Activated naive CD4-positive, alpha-beta T cell treated with anti-CD3 and anti-CD28 coated beads, Interleukin-2, amount 50 U/mL, for 72 hours (primary cell): ENCODE results near the gene PPP1R14D. TPM values are rescaled to one million over a fixed set of nuclear protein-coding genes. Genes with fewer than 3 reads are reported as not detected.

ENCODE experiments used
- ATAC-seq, 2 donors: fragments of 150-1000 bp; cut with Tn5 transposase; 2 replicates each; pipeline ENCODE4 v1.10.0; 2021; ENCODE audit warnings: mild to moderate bottlenecking in 2 of 2, moderate library complexity in 2 of 2
- DNase-seq, 2 donors: peaks; one replicate each; pipeline ENCODE4 v3.0.0; 2021 to 2022; ENCODE audit warnings: low spot score in 2 of 2
- H3K27ac Mint-ChIP-seq, 2 donors: one replicate each; pipeline ENCODE4 v1.8.0; 2022; ENCODE audit warnings: mild to moderate bottlenecking in 2 of 2, mixed read lengths in 2 of 2
- H3K36me3 Mint-ChIP-seq, 2 donors: one replicate each; pipeline ENCODE4 v1.8.0; 2022; ENCODE audit warnings: mixed read lengths in 2 of 2
- H3K9me3 Mint-ChIP-seq, 2 donors: one replicate each; pipeline ENCODE4 v1.8.0; 2022; ENCODE audit warnings: mixed read lengths in 2 of 2
- total RNA-seq, 2 donors: library from RNA; stranded (reverse); gene quantifications; one replicate each; pipeline ENCODE4 v1.2.3, GENCODE V29; 2022

The PPP1R14D gene
- total RNA-seq, 2 donors from 2014 or later: not detected

DNA sequence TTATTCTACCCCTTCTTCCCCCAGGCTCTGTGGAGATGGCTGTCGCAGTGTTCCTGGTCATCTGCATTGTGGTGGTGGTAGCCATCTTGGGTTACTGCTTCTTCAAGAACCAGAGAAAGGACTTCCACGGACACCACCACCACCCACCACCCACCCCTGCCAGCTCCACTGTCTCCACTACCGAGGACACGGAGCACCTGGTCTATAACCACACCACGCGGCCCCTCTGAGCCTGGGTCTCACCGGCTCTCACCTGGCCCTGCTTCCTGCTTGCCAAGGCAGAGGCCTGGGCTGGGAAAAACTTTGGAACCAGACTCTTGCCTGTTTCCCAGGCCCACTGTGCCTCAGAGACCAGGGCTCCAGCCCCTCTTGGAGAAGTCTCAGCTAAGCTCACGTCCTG lies 28.2 kb upstream of the PPP1R14D start:
- no peak for ATAC-seq
- H3K9me3 Mint-ChIP-seq: no peaks in the 10 kb centered on the region
- no peaks in the 10 kb centered on the region for H3K36me3 Mint-ChIP-seq
- no peak overlapping the region for H3K27ac Mint-ChIP-seq
- DNase-seq: no peak

DNA sequence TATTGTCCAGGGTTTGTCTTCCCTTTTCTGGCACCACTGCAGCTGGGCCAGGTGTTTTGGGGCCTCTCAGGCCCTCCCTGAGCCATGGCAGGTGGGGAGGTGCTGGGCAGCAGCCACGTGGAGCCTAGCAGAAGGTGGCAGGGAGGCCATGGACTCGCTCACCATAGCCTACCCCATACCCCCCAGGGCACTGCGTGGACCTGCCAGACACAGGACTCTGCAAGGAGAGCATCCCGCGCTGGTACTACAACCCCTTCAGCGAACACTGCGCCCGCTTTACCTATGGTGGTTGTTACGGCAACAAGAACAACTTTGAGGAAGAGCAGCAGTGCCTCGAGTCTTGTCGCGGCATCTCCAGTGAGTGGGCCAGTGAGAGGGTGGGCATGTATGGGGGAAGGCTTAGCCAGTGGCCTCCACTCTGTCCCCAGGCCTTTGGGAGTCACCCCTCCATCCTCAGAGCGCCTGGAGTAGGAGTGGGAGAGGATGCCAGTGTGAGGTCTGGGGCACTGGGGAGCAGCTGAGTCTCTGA lies 27.3 kb upstream of the PPP1R14D start:
- no peaks in the 10 kb centered on the region for H3K9me3 Mint-ChIP-seq

DNA sequence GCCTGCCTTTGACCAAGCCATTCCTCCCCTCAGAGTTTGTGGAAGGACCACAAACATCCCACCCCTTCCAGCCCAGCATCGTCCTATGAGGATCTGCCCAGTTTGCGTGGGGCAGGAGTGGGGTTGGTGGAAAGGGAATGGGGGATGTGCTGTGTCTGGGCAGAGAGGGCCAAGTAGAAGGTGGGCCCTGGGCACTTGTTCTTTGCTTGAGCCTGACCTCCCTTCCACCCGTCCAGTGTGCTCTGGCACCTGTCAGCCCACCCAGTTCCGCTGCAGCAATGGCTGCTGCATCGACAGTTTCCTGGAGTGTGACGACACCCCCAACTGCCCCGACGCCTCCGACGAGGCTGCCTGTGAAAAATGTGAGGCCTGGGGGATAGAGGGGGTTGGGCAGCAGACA lies 25.7 kb upstream of the PPP1R14D start:
- Mint-ChIP-seq H3K27ac (no peak overlapping the region), H3K36me3 (no peaks in the 10 kb centered on the region), H3K9me3 (no peaks in the 10 kb centered on the region)
- no peak for DNase-seq
- no peak for ATAC-seq

More for the DNA sequence above, 27.3 kb upstream of the PPP1R14D start:
- no peak for DNase-seq
- no peaks in the 10 kb centered on the region for H3K36me3 Mint-ChIP-seq
- no peak for ATAC-seq
- H3K27ac Mint-ChIP-seq: no peak overlapping the region

DNA sequence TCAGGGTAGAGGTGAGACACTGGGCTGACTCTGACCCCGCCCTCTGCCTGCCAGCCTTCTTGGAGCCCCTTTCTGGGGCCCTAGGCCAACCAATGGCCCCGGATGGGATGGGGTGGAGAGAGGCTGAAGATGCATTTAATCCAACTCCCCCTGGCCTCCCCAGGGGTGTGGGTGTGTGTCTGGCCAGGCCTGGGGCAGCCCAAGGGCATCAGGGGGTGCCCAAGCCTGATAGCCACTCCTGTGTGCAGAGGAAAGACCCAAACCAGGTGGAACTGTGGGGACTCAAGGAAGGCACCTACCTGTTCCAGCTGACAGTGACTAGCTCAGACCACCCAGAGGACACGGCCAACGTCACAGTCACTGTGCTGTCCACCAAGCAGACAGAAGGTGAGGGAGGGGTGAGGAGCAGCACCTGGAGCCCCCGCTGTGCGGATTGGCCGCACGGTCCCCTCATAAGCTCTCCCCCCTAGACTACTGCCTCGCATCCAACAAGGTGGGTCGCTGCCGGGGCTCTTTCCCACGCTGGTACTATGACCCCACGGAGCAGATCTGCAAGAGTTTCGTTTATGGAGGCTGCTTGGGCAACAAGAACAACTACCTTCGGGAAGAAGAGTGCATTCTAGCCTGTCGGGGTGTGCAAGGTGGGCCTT lies 24.9 kb upstream of the PPP1R14D start:
- Mint-ChIP-seq H3K9me3 (no peaks in the 10 kb centered on the region), H3K36me3 (no peaks in the 10 kb centered on the region), H3K27ac (no peak overlapping the region)
- DNase-seq: no peak
- ATAC-seq: no peak

DNA sequence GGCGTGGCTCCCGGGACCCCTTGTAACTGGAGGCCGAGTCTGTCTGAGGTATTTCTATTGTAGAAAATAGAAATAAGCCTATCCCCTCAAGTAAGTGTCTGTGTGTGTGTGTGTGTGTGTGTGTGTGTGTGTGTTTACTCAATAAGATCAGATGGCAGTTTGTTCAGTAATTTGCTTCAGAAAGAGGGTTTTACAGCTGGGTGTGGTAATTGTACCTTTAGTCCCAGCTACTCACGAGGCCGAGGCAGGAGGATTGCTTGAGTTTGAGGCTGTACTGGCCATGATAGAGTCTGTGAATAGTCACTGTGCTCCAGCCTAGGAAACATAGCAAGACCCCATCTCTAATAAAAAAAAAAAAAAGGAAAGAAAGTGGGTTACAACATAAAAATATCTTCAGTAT lies 24.0 kb upstream of the PPP1R14D start:
- DNase-seq: no peak
- Mint-ChIP-seq H3K36me3 (no peaks in the 10 kb centered on the region), H3K27ac (no peak overlapping the region), H3K9me3 (no peaks in the 10 kb centered on the region)
- ATAC-seq: no peak

DNA sequence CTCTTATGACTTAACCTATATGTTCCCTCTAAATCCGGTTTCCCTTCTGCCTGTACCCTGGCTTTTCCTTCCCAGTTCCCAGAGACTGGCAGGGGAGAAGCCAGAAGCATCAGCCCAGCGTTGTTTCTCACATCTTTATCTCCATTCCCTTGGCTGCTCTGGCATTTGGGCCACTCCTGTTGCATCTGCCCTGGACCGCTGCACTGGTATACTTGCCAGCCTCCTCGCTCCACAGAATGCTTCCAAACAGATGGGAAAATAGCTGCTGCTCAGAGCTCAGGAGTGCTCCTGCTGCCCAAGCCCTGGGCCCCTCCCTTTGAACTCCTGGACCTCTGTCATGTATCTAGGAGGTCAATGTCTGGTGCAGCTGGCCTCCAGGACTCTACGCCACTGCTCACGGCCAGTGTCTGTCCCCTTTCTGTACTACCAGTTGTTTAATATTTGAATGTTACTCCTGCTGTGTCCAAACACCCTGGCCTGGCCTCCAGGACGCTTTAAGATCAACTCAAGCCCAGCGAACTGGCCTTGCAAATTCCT lies 22.1 kb upstream of the PPP1R14D start:
- Mint-ChIP-seq H3K36me3 (no peaks in the 10 kb centered on the region), H3K27ac (no peak overlapping the region), H3K9me3 (no peaks in the 10 kb centered on the region)
- DNase-seq (no peak), ATAC-seq (no peak)

DNA sequence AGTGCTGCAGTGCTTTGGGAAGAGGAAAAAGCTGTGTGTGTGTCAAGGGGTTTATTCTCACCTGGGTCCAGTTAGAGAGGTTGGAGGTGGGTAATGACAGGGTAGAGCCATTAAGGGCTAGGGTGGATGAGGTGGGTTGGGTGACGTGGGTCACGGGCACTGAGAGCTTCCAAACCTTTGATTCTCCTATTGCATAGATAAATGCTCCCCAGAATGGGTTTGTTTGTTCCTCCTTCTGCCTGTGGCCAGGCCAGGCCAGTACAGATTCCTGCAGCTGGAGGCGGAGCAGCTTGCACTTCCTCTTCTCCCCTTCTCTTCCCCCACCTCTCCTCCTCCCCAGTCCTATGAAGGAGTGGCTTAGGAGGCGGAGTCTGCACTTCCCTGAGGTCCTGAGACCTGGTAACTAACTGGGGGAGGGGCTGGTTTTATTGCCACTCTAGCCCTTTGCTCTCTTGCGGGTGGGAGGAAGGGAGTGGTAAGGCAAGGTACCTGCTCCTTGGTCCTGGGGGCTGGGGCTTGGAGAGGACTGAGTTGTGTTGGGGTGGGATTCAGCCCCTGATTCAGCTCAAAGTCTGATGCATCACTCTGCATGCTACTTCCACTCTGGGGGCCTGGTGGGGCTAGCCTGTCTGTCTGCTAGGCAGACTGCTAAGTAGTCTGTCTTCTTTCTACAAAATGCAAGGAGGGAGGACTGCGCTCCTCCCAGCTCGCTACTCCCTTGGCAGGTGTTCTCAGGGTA lies 18.9 kb upstream of the PPP1R14D start:
- ATAC-seq (no peak), DNase-seq (no peak)
- H3K9me3 Mint-ChIP-seq: no peaks in the 10 kb centered on the region
- H3K27ac Mint-ChIP-seq: no peak overlapping the region
- H3K36me3 Mint-ChIP-seq: peaks cover 4 to 5% of the 10 kb centered on the region in 2 donors

DNA sequence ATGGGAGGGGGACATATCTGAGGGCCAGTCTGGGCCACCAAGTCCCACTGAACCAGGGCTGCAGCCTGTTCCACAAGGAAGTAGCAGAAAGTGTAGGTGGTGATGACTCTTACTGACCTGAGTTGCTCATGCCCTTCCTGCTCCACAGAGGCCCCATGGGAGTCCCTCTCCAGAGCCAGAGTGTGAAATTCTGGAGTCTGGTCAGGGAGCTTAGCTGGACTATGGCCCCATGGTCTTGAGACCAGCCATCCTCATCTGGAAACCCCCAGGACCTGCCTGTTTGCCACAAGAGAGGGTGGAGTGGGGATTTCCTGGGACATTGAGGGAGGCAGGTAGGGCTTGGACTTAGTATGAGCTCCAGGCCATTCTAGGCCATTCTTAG lies 18.3 kb upstream of the PPP1R14D start:
- ATAC-seq: no peak
- DNase-seq: no peak
- no peaks in the 10 kb centered on the region for H3K9me3 Mint-ChIP-seq
- no peak overlapping the region for H3K27ac Mint-ChIP-seq
- peaks cover 4 to 5% of the 10 kb centered on the region in 2 donors for H3K36me3 Mint-ChIP-seq

DNA sequence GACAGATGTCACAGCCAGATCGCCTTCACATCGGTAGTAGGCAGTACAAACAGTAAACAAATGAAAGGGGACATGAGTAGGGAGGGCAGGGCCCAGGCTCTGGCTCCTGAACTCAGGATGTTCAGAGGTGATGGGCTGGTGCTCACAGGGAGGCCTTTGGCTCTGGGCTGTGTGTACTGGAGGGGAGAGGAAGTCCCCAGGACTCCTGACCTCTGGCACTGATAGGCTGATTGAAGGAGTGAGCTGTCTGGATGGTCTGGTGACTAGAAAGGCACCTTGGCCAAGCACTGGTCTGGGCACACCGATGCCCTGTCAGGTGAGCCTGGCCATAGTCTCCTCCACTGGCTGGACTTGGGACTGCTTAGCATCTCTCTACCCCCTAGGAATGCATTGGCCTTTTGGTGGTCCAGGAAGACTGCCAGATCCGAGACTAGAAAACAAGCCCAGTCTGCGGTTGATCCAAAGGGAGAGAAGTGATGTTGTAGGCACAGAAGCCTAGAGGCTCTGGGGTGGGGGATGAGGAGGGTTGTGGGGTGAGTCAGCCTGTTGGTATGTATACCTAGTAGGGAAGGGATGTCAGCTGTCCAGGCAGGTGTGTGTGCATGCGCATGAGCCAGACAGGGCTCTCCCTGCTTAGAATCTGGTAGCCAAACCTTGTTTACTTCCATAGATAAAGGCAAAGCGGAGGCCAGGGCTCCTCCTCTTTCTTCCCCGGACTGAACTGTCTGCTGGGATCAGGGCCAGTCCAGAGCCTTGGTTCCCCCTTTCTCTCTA lies 17.2 kb upstream of the PPP1R14D start:
- ATAC-seq (no peak), DNase-seq (no peak)
- Mint-ChIP-seq H3K9me3 (no peaks in the 10 kb centered on the region), H3K36me3 (peaks cover 4 to 5% of the 10 kb centered on the region in 2 donors), H3K27ac (no peak overlapping the region)

DNA sequence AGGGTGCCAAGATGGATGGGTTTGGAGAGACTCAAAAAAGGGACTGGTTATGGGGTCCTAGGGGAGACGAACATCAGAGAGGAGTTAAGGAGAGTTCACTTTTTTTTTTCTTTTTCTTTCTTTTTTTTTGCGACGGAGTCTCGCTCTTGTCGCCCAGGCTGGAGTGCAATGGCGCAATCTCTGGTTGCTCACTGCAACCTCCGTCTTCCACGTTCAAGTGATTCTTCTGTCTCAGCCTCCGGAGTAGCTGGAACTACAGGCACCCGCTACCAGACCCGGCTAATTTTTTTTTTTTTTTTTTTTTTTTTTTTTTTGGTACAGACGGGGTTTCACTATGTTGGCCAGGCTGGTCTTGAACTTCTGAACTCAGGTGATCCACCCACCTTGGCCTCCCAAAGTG lies 16.5 kb upstream of the PPP1R14D start:
- Mint-ChIP-seq H3K36me3 (peaks cover 4 to 5% of the 10 kb centered on the region in 2 donors), H3K27ac (peak overlapping the region in 1 of 2 donors; percentile 77), H3K9me3 (no peaks in the 10 kb centered on the region)
- DNase-seq (no peak), ATAC-seq (no peak)

DNA sequence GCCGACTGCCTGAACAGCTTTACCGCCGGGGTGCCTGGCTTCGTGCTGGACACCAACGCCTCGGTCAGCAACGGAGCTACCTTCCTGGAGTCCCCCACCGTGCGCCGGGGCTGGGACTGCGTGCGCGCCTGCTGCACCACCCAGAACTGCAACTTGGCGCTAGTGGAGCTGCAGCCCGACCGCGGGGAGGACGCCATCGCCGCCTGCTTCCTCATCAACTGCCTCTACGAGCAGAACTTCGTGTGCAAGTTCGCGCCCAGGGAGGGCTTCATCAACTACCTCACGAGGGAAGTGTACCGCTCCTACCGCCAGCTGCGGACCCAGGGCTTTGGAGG lies 16.2 kb upstream of the PPP1R14D start:
- ATAC-seq (peak; percentile 33 to 52), DNase-seq (peak in 1 of 2 donors; percentile 50)
- no peaks in the 10 kb centered on the region for H3K9me3 Mint-ChIP-seq
- H3K36me3 Mint-ChIP-seq: peaks cover 4 to 5% of the 10 kb centered on the region in 2 donors
- H3K27ac Mint-ChIP-seq: peak overlapping the region in 1 of 2 donors; percentile 77

DNA sequence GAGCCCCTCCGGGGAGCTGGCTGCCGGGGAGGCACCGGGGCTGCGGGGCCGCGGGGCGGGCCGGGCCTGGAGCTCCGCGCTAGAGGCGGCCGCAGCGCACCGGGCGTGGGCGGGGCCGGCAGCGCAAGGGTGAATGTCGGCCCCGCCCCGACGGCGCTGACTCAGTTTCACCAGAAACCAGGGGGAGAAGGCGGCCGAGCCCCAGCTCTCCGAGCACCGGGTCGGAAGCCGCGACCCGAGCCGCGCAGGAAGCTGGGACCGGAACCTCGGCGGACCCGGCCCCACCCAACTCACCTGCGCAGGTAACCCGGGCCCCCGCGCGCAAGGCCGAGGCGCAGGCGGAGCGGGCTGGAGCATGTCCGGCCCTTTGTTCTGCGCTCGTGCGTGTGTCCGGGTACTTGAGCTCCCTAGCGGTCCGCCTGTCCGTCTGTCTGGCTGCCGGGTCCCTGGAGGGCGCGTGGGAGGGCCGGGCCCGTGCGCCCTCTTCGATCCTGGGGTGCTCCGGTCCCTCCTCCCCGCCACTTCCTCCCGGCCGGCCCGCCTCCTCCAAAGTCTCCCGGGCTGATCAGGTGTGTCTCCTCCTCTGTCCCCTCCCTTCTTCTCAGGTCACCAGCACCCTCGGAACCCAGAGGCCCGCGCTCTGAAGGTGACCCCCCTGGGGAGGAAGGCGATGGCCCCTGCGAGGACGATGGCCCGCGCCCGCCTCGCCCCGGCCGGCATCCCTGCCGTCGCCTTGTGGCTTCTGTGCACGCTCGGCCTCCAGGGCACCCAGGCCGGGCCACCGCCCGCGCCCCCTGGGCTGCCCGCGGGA lies 15.6 kb upstream of the PPP1R14D start, which contains the start of gene SPINT1:
TSS of gene SPINT1 (plus strand) at position 164 of the 811 bp plus-strand sequence. CDS start at position 671, 507 bp downstream.
- Mint-ChIP-seq H3K9me3 (no peaks in the 10 kb centered on the region), H3K27ac (peak within 1 kb of the TSS in 1 of 2 donors; percentile 77), H3K36me3 (peaks cover 4 to 5% of the 10 kb centered on the region in 2 donors)
- ATAC-seq (peak; percentile 79 to 89), DNase-seq (peak; percentile 73 to 82)

DNA sequence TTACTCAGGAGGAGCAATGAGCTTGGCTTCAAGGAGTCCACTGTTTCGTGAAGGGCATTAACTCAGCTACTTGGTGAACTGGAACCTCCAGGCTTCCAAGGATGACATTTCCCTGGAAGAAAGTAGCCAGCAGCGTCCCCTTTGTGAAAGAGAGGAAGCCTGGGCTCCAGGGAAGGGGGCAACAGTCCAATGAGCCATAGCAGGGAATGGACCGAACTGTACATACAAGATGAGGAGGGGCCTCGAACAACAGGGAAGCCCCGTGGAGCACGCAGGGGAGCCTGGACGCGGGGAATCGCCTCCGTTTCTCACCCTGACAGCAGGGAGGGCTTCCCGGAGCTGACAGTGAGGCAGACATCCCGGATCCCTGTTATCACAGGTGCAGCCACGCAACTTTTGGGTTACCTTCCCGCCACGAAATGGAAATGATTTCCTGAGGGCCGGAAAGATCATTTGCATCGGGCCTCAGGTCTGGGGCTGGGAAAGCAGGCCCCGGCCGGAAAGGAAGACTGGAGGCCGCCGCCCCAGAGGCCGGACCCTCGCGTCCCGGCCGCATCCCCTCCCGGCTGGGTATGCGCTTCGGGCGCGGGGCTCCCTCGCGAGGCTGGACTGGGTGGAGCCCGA lies 14.9 kb upstream of the PPP1R14D start:
- DNase-seq (no peak), ATAC-seq (no peak)
- peaks cover 4 to 5% of the 10 kb centered on the region in 2 donors for H3K36me3 Mint-ChIP-seq
- H3K27ac Mint-ChIP-seq: no peak overlapping the region
- H3K9me3 Mint-ChIP-seq: no peaks in the 10 kb centered on the region

DNA sequence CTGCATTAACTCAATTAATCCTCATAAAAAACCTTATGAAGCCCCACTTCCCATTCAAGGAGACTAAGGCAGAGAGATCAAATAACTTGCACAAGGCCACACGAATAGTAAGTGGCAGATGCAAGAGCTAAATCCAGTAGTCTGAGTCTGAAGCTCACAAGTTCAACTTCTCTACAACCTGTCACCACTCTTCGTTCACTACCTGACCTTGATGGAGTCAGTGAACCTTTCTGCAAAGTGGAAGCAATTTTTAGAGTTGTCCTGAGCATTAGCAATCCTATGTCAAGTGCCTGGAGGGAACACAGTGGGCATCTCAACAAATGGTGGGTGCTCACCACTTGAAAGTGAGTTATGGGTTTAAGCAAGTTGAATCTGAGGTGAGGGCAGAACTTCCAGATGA lies 13.2 kb upstream of the PPP1R14D start:
- Mint-ChIP-seq H3K9me3 (no peaks in the 10 kb centered on the region), H3K36me3 (peaks cover 4 to 5% of the 10 kb centered on the region in 2 donors), H3K27ac (no peak overlapping the region)
- no peak for ATAC-seq
- no peak for DNase-seq

DNA sequence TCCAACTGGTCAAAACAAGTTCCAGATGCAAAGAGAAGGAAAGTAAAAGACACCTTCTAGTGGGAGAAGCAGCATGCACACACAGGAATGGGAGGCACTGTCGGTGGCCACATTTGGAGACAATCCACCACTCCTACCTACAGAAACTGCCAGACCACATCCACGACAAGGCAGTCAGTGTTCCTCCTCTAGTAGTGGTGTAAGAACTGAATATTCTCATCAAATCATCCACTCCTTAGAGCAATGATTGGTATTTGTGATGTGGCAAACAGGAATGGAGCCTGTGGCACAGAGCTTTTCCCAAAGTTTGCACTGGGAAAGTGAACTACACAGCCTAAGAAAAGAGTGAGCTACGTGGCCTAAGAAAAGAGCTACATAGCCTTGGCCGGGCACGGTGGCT lies 10.2 kb upstream of the PPP1R14D start:
- Mint-ChIP-seq H3K9me3 (no peaks in the 10 kb centered on the region), H3K27ac (peak overlapping the region in 1 of 2 donors; percentile 16), H3K36me3 (no peaks in the 10 kb centered on the region)
- DNase-seq (no peak), ATAC-seq (no peak)

DNA sequence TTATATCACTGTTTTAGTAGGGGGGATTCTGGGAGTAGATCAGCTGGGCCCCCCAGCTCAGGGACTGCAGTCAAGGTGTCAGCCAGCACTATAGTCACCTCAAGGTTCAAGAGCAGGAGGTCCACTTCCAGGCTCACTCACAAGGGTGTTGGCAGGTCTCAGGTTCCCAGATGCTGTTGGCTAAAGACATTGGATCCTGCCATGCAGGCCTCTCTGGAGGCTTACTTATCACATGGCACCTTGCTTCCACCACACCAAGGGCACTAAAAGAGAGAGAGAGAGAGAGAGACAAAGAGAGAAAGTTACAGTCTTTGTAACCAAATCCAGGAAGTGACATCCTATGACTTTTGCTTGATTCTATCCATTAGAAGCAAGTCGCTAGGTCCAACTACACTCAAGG lies 7.5 kb upstream of the PPP1R14D start:
- DNase-seq: no peak
- Mint-ChIP-seq H3K9me3 (no peaks in the 10 kb centered on the region), H3K27ac (no peak overlapping the region), H3K36me3 (no peaks in the 10 kb centered on the region)
- no peak for ATAC-seq
